NCI-H187 treated with DMSO at 0.1 percent for 48 hours (cell line): Measurements from ENCODE around the gene ZDHHC14.

Experiments used
- DNase-seq: peaks from one replicate; lab custom pipeline; 2025; lab: John Stamatoyannopoulos, UW

ZDHHC14 gene

GRCh38 chr6:157668713-157669112 lies 287.7 kb downstream of the ZDHHC14 start:
- no peak for DNase-seq

GRCh38 chr6:157669323-157669722 lies 288.3 kb downstream of the ZDHHC14 start:
- DNase-seq, result no peak

- DNase-seq, result no peak
Measured at GRCh38 chr6:157669747-157670216, 288.8 kb downstream of the ZDHHC14 start.

GRCh38 chr6:157670466-157671186 lies 289.6 kb downstream of the ZDHHC14 start:
- no peak for DNase-seq

- DNase-seq, result no peak
Measured at GRCh38 chr6:157672726-157673412, 291.9 kb downstream of the ZDHHC14 start.

GRCh38 chr6:157673596-157673995 lies 292.6 kb downstream of the ZDHHC14 start:
- no peak for DNase-seq

- DNase-seq, result no peak
Measured at GRCh38 chr6:157674061-157674460, 293.1 kb downstream of the ZDHHC14 start.

- no peak for DNase-seq
Measured at GRCh38 chr6:157675831-157676230, 294.8 kb downstream of the ZDHHC14 start.

GRCh38 chr6:157676241-157676640 lies 295.3 kb downstream of the ZDHHC14 start:
- DNase-seq, result no peak

- DNase-seq, result no peak
Measured at GRCh38 chr6:157677235-157677634, 296.2 kb downstream of the ZDHHC14 start.

- no peak for DNase-seq
Measured at GRCh38 chr6:157679605-157680580, 298.9 kb downstream of the ZDHHC14 start.

GRCh38 chr6:157681041-157681650 lies 300.2 kb downstream of the ZDHHC14 start:
- no peak for DNase-seq

- no peak for DNase-seq
Measured at GRCh38 chr6:157682856-157683481, 302.0 kb downstream of the ZDHHC14 start.

- no peak for DNase-seq
Measured at GRCh38 chr6:157683707-157684106, 302.7 kb downstream of the ZDHHC14 start.

- no peak for DNase-seq
Measured at GRCh38 chr6:157684620-157685299, 303.8 kb downstream of the ZDHHC14 start.

GRCh38 chr6:157685596-157686280 lies 304.7 kb downstream of the ZDHHC14 start:
- DNase-seq, result no peak

- no peak for DNase-seq
Measured at GRCh38 chr6:157688275-157688959, 307.4 kb downstream of the ZDHHC14 start.

- no peak for DNase-seq
Measured at GRCh38 chr6:157688960-157689599, 308.1 kb downstream of the ZDHHC14 start.

GRCh38 chr6:157689875-157690274 lies 308.9 kb downstream of the ZDHHC14 start:
- DNase-seq, result no peak
